GM20431 (cell line): ENCODE measurements around the gene CCND3.

ENCODE experiments used
- in situ Hi-C: fragments of 300-500 bp; cut with MseI, MboI; formaldehyde crosslinking; loops from one replicate; pipeline ENCODE4 v1.15.0; 2020; ENCODE audit warnings: low sequenced_read_pairs; ENCODE audit not compliant: unreplicated experiment

The CCND3 gene

GRCh38 chr6:41941280-41942066 lies at the start of gene CCND3:
TSS of gene CCND3 (minus strand) at chr6:41941808. CDS start at chr6:41941649, 159 bp downstream.
- in situ Hi-C loops: no loop called here

GRCh38 chr6:41986339-41986738 lies 44.7 kb upstream of the CCND3 start:
- in situ Hi-C loops: no loop called here

- in situ Hi-C loops: no loop called here
Observed at GRCh38 chr6:41984623-41985022, 43.0 kb upstream of the CCND3 start.

DNA sequence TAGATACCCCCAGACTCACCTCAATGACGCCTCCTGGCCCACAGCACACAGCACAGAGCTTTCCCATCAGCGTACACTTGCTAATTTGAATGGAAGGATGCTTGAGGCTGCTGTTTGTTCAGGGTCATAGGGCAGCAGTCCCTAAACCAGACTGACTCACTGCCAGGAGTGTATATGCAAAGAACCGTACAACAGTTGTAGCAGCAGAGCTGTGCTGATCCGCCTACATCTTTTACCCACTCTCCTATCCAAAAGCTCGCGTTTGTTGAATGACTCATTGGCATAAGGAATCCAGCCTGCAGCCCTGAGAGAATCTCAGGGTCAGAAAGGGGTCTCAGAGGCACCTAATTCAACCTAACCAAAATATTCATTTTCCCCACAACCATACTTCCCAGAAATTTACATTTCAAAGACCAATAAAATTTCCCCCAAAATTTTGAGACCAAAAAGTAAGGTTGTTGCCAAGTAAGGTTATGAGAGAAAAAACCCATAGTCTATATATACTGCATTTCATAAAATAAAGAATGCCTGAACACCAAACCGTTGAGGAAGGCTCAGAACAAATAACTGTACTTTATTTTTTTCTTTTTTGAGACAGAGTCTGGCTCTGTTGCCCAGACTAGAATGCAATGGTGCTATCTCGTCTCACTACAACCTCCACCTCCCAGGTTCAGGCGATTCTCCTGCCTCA lies 35.3 kb upstream of the CCND3 start:
- in situ Hi-C loops: no loop called here

DNA sequence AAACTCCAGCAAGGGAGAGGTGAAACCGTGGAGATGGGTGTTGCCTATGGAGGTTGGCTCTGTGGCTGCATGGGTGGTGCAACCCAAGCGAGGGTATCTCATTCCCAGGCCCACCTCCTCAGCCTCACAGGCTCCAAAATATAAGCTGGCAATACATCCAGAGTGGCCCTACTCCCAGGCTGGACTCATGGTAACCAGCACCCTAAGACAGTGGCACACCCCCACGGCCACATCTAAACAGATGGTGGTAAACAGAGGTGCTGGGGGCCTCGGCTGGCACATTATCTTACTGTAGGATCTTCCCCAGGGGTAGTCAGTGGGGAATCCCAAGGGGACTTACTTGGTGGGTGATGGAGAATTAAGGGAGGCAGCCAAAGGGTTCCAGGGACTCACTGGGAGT lies 33.7 kb upstream of the CCND3 start:
- in situ Hi-C loops: no loop called here

DNA sequence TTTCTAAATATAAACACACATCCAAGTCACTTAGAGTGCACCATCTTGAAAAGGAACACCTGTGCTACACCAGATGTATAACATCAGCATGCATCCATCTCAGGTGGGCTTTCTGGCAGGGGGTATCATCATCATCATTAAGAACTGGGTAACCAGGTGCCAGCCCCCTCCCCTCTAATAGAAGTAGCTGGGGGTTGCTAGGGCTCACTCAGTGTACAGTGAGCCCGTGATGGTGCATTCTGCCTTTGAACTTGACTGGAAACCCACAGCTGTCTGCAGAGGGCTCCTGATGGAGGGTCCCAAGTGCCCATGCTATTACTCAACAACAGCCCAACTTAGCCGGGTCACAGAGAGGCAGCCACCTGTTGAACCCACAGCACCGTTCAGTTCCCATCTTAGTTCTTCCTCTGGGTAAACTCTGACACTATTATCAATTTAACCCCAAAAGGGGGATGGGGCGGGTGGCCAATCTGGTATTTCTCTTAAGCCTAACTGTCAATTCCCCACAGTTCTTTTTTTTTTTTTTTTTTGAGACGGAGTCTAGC lies 32.7 kb upstream of the CCND3 start:
- in situ Hi-C loops: no loop called here

GRCh38 chr6:41972826-41973225 lies 31.2 kb upstream of the CCND3 start:
- in situ Hi-C loops: no loop called here

- in situ Hi-C loops: no loop called here
Observed at GRCh38 chr6:41970436-41970846, 28.8 kb upstream of the CCND3 start.

DNA sequence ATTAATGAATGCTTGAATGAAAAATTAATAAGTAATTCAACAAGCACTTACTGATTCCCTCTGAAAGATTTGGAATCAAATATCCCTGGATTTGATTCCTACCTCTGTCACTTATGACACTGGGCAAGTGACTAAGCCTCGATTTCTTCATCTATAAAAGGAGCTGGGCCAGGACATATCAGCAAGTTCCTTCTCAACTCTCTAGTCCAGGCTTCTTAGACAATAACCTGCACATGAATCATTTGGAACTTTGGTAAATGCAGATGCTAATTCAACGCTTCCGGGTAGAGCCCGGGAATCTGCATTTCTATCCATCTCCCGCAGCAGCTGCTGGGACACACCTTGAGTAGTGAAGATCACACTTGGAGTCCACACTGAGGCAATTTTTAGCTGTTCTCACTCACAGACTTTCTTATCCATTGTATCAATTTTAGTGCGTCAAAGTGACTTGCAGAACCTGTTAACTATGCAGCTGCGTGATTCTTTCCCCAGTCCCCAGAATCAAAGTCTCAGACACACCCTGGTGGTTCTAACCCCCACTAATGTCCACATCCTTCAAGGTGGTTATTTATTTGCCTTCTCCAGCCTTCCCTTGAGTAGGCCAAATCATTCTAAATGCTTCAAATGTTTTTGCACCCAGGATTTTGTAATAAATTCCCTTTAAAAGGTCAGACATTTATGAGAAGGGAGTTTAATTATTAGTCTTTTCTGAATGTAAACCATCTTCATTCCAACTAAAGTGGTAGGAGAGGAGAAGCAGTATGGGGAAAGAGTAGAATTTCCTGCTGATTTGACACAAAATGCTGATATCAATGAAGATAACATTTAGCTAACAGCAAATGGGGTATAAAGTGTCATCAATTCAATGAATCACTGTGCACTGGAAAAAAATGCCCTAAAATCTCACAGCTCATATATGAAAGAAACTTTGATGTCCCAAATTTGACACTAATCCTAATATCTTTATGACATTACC lies 26.0 kb upstream of the CCND3 start:
- in situ Hi-C loops: no loop called here

- in situ Hi-C loops: no loop called here
Observed at GRCh38 chr6:41966961-41967311, 25.3 kb upstream of the CCND3 start.

- in situ Hi-C loops: no loop called here
Observed at GRCh38 chr6:41966214-41966920, 24.8 kb upstream of the CCND3 start.

DNA sequence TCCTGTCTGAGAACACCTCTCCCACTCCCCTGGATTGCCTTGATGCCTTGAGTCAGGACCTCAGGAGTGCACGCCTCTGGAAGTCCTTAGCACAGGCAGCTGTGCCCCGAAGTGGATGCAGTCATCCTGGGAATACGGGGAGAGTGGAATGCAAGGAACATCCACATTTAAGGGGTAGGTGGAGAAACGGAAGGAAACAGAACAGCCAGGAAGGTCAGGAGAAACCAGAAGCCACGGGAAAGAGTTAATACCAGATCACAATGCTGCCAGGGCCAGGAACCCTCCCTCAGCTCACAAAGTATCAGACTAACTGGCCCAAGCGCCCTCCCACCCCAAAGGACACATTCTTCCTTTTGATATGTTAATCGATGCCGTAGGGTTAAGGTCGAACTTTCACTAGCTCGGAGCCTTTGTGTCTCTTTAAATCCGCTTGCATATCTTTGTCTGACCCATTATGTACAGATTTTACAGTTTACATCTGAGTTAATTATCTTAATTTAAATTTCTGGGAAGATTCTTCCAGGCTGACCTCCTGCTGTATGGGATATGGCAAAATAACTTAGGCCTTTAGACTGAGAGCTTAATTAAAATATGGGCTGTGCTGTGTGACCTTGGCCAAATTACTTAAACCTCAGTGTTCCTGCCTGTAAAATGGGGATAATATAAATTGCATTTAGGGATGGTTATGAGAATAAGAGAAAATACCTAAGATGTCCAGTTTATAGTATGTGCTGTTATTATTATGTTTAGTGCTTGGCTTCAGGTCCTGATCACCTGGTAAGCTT lies 24.0 kb upstream of the CCND3 start:
- in situ Hi-C loops: no loop called here

- in situ Hi-C loops: no loop called here
Observed at GRCh38 chr6:41964201-41964887, 22.7 kb upstream of the CCND3 start.

DNA sequence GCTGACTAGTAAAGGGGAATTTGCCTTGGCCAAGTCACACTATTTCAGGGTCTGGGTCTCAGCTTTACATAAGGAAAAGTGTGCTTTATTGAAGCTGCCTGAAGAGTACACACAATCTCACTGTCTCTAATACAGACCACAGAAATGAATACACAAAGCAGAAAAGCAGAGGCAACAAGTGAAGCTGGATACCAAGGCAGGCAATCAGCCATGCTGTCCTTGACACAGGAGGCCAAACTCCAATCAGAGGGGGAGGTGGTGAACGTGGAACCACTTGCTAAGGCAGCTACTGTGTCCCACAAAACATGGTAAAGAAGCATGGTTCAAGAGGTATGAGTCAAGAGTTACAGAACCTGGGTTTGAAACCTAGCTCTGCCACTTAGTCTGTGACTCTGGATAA lies 21.8 kb upstream of the CCND3 start:
- in situ Hi-C loops: no loop called here

- in situ Hi-C loops: no loop called here
Observed at GRCh38 chr6:41960028-41960427, 18.4 kb upstream of the CCND3 start.

GRCh38 chr6:41958022-41958856 lies 16.6 kb upstream of the CCND3 start:
- in situ Hi-C loops: no loop called here

- in situ Hi-C loops: no loop called here
Observed at GRCh38 chr6:41957117-41957516, 15.5 kb upstream of the CCND3 start.

DNA sequence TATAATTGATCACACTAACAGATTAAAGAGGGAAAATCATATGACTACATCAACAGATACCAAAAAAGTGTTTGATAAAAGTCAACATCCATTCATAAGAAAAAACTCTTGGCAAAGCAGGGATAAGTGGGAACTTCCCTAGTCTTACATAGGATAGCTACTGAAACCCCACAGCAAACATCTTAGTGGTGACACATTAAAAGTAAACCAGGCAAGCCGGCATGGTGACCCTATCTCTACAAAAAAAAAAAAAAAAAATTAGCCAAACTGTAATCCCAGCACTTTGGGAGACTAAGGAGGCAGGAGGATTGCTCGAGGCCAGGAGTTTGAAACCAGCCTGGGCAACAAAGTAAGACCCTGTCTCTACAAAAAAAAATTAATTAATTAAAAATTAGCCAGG lies 13.8 kb upstream of the CCND3 start:
- in situ Hi-C loops: no loop called here
